ENCODE measurements around the gene KSR1.
"Not testable (repeated sequence)": the region's sequence is repeated elsewhere in the genome, so short reads cannot be mapped to it uniquely, and the experiment has no call there.

KSR1 gene

DNA sequence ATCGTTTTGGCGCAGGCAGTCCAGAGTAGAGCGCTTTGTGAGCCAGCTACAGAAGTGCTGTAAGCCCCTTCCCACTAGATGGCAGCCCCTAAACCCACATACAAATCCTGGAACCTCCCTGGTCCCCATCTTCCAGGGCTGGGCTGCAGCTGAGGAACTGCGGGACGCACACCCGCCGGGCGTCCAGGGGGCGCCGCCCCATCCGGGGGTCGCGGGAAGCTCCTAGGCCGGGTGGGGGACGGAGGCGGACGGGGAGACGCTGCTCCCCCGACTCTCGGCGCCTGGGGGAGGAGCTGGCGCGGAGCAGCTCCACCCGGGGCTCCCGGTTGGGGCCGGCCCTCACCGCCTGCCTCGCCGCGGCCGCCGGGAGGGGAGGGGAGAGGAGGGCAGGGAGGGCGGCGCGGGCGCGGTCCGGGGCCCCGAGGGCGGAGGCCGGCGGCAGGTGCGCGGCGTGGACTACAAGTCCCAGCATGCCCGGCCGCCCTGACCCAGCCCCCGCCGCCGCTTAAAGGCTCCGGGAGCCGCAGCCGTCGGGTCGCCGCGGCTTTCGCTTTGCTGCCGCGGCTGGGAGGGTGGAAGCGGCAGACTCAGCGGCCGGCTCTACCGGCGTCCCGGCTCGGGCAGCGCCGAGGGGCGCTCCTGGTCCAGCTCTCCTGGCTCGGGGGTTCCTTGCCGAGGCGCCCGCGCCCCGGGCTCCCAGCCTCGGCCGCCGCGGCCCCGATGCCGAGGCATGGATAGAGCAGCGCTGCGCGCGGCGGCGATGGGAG, at the start of gene KSR1:
TSS of gene KSR1 (plus strand) at position 535 of the 767 bp plus-strand sequence. CDS start at position 731, 196 bp downstream.
- DNase-seq: peak; percentile 56

- no peak for DNase-seq
These were observed 48.1 kb upstream of the KSR1 start for GRCh38 chr17:27407916-27408864.

- DNase-seq: no peak
These were observed 47.4 kb upstream of the KSR1 start for GRCh38 chr17:27408891-27409290.

- DNase-seq: not testable (repeated sequence)
These were observed 44.1 kb upstream of the KSR1 start for GRCh38 chr17:27412158-27412557.

DNA sequence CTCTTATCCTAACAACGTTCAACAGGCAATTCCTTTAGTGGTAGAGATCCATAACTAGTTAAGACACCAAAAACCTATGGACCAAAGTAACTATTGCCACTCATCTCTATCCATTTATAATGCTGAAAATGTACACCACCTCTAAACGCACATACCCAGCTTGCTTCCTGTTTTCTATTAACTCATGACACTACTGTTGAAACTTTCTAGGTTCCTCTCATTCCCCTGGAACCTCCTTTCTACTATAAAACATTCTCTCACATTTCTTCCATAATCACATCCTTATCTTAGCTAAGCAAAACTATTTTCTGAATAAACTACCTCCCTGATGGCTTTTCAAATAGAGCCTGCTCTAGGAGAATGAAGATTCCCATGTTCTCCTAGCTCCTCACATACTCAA, 42.9 kb upstream of the KSR1 start:
- peak; percentile 64 for DNase-seq

- DNase-seq: peak; percentile 86
These were observed 42.5 kb upstream of the KSR1 start for GRCh38 chr17:27413792-27414191.

DNA sequence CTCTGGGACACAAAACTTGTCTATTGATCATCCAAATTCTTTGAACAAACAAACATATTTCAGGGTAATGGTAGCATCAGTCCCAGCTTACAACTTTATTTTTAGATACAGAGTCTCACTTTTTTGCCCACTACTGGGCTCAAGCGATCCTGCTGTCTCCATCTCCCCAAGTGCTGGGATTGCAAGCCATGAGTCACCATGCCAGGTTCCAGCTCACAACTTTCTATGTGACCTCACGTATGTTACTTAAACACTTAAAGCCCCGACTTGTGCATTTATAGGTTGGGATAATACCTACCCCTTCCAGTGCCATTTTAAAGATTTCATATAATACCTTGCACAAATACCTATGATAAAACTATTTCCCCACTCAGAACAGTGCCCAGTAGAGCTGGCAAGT, 42.0 kb upstream of the KSR1 start:
- DNase-seq: peak; percentile 63

DNA sequence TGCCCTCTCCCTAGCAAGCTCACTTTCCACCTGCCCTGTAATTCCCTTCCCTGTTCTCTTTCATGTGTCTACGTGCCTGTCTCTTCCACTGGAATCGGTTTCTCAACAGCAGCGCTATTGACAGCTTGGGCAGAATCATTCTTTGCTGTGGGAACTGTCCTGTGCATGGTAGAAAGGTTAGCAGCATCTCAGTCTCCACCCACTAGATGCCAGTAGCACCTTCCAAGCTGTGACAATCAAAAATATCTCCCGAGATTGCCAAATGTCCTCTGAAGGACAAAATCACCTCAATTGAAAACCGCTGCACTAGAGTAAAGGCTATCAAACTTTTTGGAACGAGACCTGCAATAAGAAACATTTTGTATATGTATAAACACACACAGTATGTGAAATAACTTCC, 41.6 kb upstream of the KSR1 start:
- no peak for DNase-seq

DNA sequence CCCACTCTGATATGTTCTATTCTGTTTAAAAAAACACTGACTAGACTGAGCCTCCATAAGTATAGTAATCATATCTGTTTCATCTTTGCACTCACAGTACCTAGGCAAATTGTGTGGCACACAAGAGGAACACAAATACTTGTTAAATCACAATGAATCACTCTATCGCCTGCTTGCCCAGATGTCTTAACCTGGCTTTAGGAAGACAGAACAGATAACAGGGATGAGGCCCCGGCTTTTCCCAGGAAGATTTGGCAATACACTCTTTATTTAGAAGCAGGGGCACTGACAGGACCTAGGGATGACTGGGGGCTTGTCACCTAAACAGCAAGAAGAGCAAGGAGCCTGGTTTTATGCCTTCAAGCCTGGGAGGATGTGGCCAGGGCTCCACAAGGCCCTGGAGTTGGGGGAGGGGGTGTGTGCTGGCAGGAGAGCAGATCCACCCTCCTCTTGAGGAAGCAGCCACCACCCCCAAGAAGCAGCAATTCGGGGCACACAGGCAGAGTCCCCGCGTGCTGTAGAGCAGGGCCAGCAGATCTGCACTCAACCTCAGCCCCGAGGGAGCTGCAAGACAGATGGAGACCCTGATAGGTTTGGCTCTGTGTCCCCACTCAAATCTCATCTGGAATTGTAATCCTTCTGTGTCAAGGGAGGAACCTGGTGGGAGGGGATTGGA, 41.0 kb upstream of the KSR1 start:
- DNase-seq: no peak

DNA sequence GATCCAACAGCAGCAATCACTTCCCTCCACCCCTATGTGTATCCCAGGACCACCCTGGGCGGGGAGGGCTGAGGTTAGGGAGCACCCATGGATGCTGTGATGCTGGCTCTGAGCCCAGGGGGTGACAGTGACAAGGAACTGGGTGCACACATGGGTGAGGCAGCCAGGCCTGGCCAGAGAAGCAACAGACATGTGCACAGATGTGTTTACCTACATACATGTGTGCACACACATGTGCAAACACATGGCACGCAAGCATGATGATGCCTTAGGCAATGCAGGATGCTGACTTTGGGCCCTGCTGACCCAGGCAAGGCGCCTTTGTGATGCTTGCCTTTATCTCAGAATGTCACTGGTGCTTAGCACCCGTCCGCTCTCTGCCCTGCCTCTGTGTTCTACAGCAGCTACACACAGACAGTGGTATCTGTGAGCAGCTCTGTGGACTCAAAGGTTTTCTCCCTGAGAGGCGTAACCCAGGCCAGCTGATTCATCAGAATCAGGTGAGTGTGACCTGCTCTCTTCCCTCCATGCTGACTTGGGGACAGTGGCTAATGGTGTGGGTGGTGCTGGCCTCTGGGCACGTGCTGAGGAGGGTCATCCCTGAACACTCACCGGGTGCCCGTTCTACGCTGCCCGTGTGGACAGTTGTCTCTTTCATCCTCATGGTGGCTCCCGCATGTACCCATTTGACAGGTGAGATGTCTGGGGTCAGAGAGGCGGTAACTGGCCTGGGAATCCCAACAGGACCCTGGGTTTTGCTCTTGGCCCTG, 38.5 kb upstream of the KSR1 start:
- no peak for DNase-seq

- no peak for DNase-seq
These were observed 38.0 kb upstream of the KSR1 start for GRCh38 chr17:27418366-27418615.

GRCh38 chr17:27419156-27419555, 37.1 kb upstream of the KSR1 start:
- DNase-seq: no peak

DNA sequence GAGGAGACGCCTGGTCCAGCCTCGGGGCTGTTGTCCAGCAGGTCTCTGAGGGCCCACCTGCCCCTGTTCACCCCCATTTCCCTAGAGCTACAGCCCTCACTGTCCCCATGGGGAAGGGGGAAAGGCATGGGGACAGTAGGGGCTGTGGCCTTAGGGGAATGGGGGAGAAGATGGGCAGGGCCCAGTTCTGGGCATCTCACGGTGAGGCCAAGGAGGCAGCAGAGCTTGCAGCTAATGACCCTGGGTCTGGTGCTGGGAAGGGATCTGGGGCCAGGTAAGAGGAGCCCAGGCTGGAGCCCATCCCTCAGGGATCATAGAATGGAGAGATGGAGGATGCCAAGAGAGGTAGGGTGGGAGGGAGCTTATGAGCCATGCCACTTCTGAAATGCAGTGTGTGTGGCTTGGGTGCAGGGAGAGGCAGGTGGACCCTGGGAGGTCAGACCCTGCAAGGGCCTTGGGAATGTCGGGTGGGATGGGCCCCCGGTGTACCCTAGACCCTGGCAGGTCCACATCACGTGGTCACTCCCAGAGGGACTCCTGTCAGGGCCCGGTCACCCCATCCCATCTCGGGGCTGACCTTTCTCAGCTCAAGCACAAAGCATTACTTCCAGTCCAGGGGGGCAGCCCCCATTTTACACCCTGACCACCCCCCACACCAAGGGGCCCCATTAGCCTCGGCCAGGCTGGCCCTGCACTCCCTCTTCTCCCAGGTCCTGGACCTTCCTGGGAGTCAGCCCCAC, 35.9 kb upstream of the KSR1 start:
- no peak for DNase-seq

DNA sequence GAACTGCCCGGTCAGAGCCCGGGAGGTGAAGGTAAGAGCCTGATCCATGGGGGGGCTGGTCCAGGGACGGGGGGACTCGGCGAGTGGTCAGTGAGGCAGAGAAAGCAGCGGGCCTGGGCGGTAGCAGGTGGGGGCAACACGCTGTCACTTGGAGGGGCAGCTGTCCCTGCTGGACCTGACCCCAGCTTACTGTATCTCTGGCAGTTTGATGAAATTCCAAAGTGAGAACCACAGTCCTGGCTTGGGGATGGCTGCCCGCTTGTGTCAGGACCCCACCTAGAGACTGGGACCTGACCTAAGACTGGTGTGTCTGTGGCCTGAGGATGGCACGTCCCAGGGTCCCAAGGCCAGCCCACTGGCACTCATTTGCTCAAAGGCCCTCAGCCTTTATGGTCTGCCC, 35.1 kb upstream of the KSR1 start:
- DNase-seq: no peak

- not testable (repeated sequence) for DNase-seq
These were observed 34.6 kb upstream of the KSR1 start for GRCh38 chr17:27421626-27422025.

DNA sequence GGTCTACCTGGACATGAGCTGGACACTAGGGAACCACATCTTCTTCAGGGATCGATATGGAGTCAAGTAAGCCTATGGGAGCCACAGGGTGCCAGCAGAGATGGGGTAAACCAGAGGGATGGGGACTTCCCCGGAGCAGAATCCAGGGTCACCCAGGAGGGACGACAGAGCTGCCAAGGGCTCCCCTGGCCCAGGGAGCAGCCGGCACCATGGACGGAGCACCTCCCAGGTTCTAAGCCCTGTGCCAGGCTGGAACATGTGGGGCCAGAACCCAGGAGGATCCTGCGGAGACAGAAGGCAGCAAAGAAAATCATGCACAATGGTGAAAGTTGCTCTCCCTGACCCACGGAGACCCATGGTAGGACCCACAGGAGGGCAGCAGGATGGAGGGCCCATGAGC, 33.6 kb upstream of the KSR1 start:
- no peak for DNase-seq

DNA sequence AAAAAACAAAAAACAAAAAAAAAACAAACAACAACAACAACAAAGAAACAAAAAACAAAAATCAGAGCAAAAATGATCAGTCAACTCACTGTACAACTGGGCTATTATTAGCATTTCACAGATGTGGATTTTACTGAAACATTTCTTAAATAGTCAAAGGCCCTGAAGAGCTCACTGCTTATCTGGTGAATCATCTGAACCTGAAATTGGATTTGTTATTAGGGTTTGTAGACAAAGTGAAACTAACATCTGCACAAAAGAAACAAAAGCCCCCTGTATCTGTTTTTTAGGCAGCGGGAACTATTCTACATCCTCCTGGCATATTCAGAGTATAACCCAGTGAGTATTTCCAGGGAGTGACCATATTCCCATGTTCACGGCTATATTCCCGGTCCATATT, 32.6 kb upstream of the KSR1 start:
- DNase-seq: no peak

- DNase-seq: no peak
These were observed 31.7 kb upstream of the KSR1 start for GRCh38 chr17:27424516-27424915.

- DNase-seq: no peak
These were observed 31.3 kb upstream of the KSR1 start for GRCh38 chr17:27424941-27425340.

DNA sequence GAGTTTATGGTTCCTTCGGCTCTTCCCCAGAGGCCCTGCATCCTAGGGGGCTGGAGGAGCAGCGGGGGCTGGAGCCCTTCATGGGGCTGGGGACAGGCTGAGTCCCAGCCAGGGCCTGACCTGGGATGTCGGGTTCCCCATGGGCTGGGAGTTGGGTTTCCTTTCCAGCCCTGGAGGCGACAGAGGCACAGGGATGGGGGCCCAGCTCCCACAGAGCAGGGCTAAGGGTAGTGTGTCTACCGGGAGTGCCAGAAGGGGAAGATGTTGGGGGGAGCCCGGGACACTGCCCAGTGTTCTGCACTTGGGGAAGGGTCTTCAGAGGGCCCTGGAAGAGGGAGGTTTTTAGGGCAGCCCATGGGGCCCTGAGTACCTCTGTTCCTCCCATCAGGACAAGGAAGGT, 30.7 kb upstream of the KSR1 start:
- DNase-seq: not testable (repeated sequence)

- no peak for DNase-seq
These were observed 30.3 kb upstream of the KSR1 start for GRCh38 chr17:27425991-27426390.

GRCh38 chr17:27426471-27426870, 29.8 kb upstream of the KSR1 start:
- DNase-seq: not testable (repeated sequence)
